SU-DHL-6 (cell line): Measurements from ENCODE around the gene TSGA10IP.

ENCODE experiments used
- H2AFZ ChIP-seq: fragments of 200-600 bp; sonication (generic); 2 replicates; pipeline ENCODE4 v1.6.1; 2014; ENCODE audit warnings: low read depth, mild to moderate bottlenecking, moderate library complexity, mixed read lengths, antibody characterized with exemption, low read length; ENCODE audit not compliant: severe bottlenecking
- H3F3A ChIP-seq: fragments of 200-600 bp; shearing (Covaris generic); 2 replicates; pipeline ENCODE4 v1.6.0; 2016; ENCODE audit warnings: antibody characterized with exemption, mild to moderate bottlenecking; ENCODE audit not compliant: insufficient read depth
- H3K27ac ChIP-seq: fragments of 200-600 bp; sonication (generic); 2 replicates; pipeline ENCODE4 v1.5.1; 2016; ENCODE audit warnings: low read depth, mild to moderate bottlenecking, low read length, moderate library complexity, mixed read lengths
- H3K27me3 ChIP-seq: fragments of 200-600 bp; sonication (generic), shearing (Covaris generic); 2 replicates; pipeline ENCODE4 v1.6.0; 2014; ENCODE audit warnings: mild to moderate bottlenecking, low read length
- H3K36me3 ChIP-seq: fragments of 200-600 bp; sonication (generic); 2 replicates; pipeline ENCODE4 v1.6.1; 2014; ENCODE audit warnings: mild to moderate bottlenecking, low read length, mixed read lengths
- H3K4me2 ChIP-seq: fragments of 300-600, 200-600 bp; shearing (Covaris generic), sonication (generic); 2 replicates; pipeline ENCODE4 v1.6.0; 2014; ENCODE audit warnings: low read length, low read depth, mild to moderate bottlenecking; ENCODE audit not compliant: poor library complexity, severe bottlenecking
- H3K4me3 ChIP-seq: fragments of 200-600 bp; sonication (generic); 2 replicates; pipeline ENCODE4 v1.5.1; 2014; ENCODE audit warnings: antibody characterized with exemption, low read length, mild to moderate bottlenecking, mixed read lengths; ENCODE audit not compliant: insufficient read depth, poor library complexity, severe bottlenecking
- H3K79me2 ChIP-seq: fragments of 200-600 bp; sonication (generic); 2 replicates; pipeline ENCODE4 v1.6.1; 2014; ENCODE audit warnings: mild to moderate bottlenecking, low read length, moderate library complexity; ENCODE audit not compliant: insufficient read depth
- H3K9ac ChIP-seq: fragments of 200-600 bp; sonication (generic); 2 replicates; pipeline ENCODE4 v1.7.0; 2014; ENCODE audit warnings: mild to moderate bottlenecking, low read length
- H3K9me2 ChIP-seq: fragments of 200-600 bp; sonication (generic); replicated peaks from 2 replicates; pipeline ENCODE4 v1.6.1; 2014; ENCODE audit warnings: low read length; ENCODE audit not compliant: insufficient read depth
- H3K9me3 ChIP-seq: fragments of 200-600 bp; sonication (generic); 2 replicates; pipeline ENCODE4 v1.6.1; 2014; ENCODE audit warnings: low read length, mixed read lengths; ENCODE audit not compliant: insufficient read depth
- H4K20me1 ChIP-seq: fragments of 200-600 bp; sonication (generic); 2 replicates; pipeline ENCODE4 v1.6.1; 2014; ENCODE audit warnings: low read depth, mild to moderate bottlenecking, antibody characterized with exemption, low read length, moderate library complexity, mixed read lengths
- EZH2phosphoT487 ChIP-seq: fragments of 200-600 bp; sonication (generic), shearing (Covaris generic); conservative IDR thresholded peaks from 2 replicates; pipeline ENCODE4 v1.6.1; 2018; ENCODE audit warnings: mild to moderate bottlenecking, antibody characterized with exemption, low read length, moderate library complexity, mixed read lengths
- TF ChIP-seq, protein P1 (sequence below): fragments of 200-600 bp; sonication (generic); IDR thresholded peaks from one replicate; pipeline ENCODE4 v1.5.1; 2017; ENCODE audit warnings: antibody characterized with exemption, mild to moderate bottlenecking, low read length, moderate library complexity; ENCODE audit not compliant: insufficient read depth, poor library complexity, severe bottlenecking

Gene TSGA10IP

DNA sequence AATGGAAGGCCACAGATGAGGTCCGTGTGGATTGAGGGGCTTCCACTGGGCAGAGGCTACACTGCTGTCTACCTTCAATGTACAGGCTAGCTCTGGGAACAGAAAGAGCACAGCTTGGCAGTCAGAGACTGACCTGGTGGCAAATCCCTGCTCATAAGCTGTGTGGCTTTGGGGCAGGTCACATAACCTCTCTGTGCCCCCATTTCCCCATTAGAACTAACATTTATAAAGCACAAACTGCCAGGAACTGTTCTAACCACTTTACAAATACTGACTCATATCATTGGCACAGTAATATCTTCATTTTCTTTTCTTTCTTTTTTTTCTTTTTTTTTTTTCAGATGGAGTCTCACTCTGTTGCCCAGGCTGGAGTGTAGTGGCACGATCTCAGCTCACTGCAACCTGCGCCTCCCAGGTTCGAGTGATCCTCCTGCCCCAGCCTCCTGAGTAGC lies 48.2 kb upstream of the TSGA10IP start:
- Histone ChIP-seq H3K79me2 (0 out of 2 replicates have a peak, but pooled peaks cover 1% of the 10 kb centered on the region), H3F3A (peaks cover 10% of the 10 kb centered on the region), H3K9me2 (no peaks in the 10 kb centered on the region), H2AFZ (no peak overlapping the region), H3K27ac (no peak overlapping the region), H3K4me3 (no peak overlapping the region), H3K36me3 (no peaks in the 10 kb centered on the region), H3K9ac (no peak overlapping the region), H3K9me3 (no peaks in the 10 kb centered on the region), H4K20me1 (no peaks in the 10 kb centered on the region), H3K27me3 (no peaks in the 10 kb centered on the region), H3K4me2 (no peak overlapping the region)
- no peak for TF ChIP-seq EZH2phosphoT487
- TF ChIP-seq, protein P1, sequence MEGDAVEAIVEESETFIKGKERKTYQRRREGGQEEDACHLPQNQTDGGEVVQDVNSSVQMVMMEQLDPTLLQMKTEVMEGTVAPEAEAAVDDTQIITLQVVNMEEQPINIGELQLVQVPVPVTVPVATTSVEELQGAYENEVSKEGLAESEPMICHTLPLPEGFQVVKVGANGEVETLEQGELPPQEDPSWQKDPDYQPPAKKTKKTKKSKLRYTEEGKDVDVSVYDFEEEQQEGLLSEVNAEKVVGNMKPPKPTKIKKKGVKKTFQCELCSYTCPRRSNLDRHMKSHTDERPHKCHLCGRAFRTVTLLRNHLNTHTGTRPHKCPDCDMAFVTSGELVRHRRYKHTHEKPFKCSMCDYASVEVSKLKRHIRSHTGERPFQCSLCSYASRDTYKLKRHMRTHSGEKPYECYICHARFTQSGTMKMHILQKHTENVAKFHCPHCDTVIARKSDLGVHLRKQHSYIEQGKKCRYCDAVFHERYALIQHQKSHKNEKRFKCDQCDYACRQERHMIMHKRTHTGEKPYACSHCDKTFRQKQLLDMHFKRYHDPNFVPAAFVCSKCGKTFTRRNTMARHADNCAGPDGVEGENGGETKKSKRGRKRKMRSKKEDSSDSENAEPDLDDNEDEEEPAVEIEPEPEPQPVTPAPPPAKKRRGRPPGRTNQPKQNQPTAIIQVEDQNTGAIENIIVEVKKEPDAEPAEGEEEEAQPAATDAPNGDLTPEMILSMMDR: no peak

DNA sequence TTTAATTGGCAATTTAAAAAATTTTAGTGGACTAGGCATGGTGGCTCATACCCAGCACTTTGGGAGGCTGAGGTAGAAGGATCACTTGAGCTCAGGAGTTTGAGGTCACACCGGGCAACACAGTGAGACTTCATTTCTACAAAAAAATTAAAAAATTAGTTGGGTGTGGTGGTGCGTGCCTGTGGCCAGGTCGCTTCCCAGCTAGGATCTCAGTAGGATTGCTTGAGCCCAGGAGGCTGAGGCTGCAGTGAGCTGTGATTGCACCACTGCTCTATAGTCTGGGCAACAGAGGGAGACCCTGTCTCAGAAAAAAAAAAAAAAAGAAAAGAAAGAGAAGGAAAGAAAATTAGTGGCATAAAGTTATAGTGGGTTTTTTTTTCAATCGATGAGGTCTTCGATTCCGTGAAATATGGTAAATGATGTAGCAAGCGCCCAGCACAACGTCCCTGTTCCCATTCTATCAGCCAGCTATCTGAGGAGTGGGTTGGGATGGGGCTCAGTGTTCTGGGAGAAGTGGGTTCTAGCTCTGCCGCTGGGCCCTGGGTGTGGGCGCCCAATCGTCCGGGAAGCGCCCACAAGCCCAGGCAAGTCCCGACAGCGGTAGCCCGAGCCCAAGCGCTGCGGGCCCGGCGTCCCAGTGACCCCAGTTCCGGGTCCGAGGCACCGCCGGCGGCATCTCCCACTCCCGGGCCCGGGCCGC lies 46.5 kb upstream of the TSGA10IP start:
- Histone ChIP-seq H3K36me3 (no peaks in the 10 kb centered on the region), H3K9me3 (no peaks in the 10 kb centered on the region), H3K4me2 (no peak overlapping the region), H3K4me3 (no peak overlapping the region), H3K79me2 (no peaks in the 10 kb centered on the region), H3K9ac (no peak overlapping the region), H3F3A (no peaks in the 10 kb centered on the region), H3K27ac (no peak overlapping the region), H4K20me1 (no peaks in the 10 kb centered on the region), H2AFZ (no peak overlapping the region), H3K27me3 (no peaks in the 10 kb centered on the region), H3K9me2 (no peaks in the 10 kb centered on the region)
- TF ChIP-seq EZH2phosphoT487: no peak
- TF ChIP-seq, protein P1: no peak

GRCh38 chr11:65899356-65900124 lies 45.7 kb upstream of the TSGA10IP start:
- H2AFZ ChIP-seq: no peak overlapping the region
- no peak overlapping the region for H3K27ac ChIP-seq
- H3K79me2 ChIP-seq: no peaks in the 10 kb centered on the region
- 0 out of 2 replicates have a peak overlapping the region, but pooled peaks have one; percentile 6 for H3K9ac ChIP-seq
- H4K20me1 ChIP-seq: no peaks in the 10 kb centered on the region
- no peak overlapping the region for H3K4me3 ChIP-seq
- H3K9me3 ChIP-seq: no peaks in the 10 kb centered on the region
- TF ChIP-seq EZH2phosphoT487: no peak
- TF ChIP-seq, protein P1: no peak
- H3K9me2 ChIP-seq: no peaks in the 10 kb centered on the region
- H3K27me3 ChIP-seq: no peaks in the 10 kb centered on the region
- H3K36me3 ChIP-seq: no peaks in the 10 kb centered on the region
- no peaks in the 10 kb centered on the region for H3F3A ChIP-seq
- peak overlapping the region; percentile 53 for H3K4me2 ChIP-seq
